Umbilical cord (tissue), 2 donors: ENCODE measurements around the gene SLC6A8. TPM values are rescaled to one million over a fixed set of nuclear protein-coding genes. Genes with fewer than 3 reads are reported as not detected.

Experiments
- DNase-seq: peaks from one replicate; pipeline ENCODE4 v3.0.0-alpha.2; 2015; ENCODE audit warnings: low spot score
- total RNA-seq: library from RNA; depleted of rRNA; stranded (reverse); fragments of >200 nt; gene quantifications from one replicate; pipeline ENCODE4 v1.2.3, GENCODE V29; 2014; ENCODE audit warnings: low replicate concordance; ENCODE audit not compliant: insufficient read depth

Gene SLC6A8
- total RNA-seq: 27.0 TPM

GRCh38 chrX:153687121-153688039 is at the start of gene SLC6A8:
Gene SLC6A8 (plus strand): TSS chrX:153687926. CDS start chrX:153688575, 649 bp downstream.
- DNase-seq: peak; percentile 53

GRCh38 chrX:153638041-153638371 is 49.7 kb upstream of the SLC6A8 start:
- DNase-seq: no peak

- DNase-seq: no peak
Measured at GRCh38 chrX:153638436-153639176, 49.1 kb upstream of the SLC6A8 start.

GRCh38 chrX:153639177-153640044 is 48.3 kb upstream of the SLC6A8 start:
- no peak for DNase-seq

DNA sequence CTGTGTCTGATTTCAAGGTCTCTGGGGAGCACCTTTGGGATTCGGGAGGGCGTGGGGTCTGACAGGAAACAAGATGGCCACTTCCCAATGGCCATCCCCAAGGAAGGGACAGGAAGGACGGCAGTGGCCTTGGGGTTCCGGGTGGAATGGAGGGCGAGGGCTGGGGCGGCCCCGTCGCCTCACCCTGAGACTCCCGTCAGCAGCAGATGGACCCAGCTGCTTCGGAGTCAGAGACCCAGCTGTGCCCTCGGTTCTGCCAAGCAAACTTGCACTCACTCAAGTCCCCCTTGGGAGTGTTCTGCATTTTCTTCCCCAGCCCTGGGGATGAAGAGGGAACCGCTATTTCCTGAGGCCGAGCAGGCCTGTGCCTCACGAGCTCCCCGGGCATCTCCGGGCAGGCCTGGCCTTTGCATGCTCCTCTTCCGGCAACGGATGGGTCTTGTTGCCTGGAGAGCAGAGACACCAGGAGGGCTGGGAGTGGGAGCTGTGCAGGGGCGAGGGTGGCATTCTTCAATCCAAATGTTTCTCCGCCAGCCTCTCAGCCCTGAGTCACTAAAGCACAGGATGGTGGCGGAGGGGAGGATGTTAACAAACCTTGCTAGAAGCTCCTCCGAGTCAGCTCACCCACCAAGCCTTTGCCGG is 47.6 kb upstream of the SLC6A8 start:
- no peak for DNase-seq

DNA sequence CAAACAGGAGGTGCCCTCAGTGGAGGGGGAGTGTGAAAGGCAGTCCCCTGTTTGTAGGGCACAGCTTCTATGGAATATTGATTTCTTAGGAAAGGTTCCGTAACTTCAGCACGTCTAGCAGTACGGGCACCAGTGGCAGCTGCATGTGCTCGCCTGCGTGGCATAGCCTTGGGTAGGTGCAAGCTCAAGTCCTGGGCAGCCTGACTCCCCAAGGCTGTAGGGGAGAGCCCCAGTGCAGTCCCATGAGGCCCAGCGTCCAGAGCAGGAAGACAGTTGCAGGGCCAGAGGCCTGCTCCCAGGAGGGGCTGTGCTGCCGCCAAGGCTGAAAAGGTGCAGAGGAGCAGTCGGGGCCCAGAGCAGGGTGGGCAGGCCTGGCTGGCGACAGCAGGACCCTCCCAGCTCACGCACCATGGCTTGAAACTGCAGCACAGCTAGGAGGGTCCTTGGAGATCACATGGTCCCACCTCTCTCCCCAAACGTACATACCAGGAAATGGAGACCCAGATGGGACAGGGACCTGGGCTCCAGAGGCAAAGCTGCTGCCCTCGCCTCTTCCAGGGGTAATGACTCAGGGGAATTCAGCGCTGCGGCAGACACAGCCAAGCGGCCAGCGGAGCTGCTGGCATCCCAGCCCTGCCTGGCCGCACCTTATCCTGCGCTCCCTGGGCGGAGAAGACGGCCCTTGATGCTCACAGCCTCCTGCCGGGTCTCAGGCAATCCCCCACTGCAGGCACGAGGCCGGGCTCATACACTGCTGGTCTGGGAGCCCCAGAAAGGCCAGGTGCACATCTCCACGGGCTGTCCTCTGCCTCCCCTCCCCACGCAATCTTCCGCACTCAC is 46.8 kb upstream of the SLC6A8 start:
- DNase-seq: no peak

GRCh38 chrX:153641627-153642026 is 46.1 kb upstream of the SLC6A8 start:
- no peak for DNase-seq

- DNase-seq: no peak
Measured at GRCh38 chrX:153642051-153642654, 45.6 kb upstream of the SLC6A8 start.

- no peak for DNase-seq
Measured at GRCh38 chrX:153642655-153643430, 44.9 kb upstream of the SLC6A8 start.

- DNase-seq: no peak
Measured at GRCh38 chrX:153643431-153644351, 44.0 kb upstream of the SLC6A8 start.

DNA sequence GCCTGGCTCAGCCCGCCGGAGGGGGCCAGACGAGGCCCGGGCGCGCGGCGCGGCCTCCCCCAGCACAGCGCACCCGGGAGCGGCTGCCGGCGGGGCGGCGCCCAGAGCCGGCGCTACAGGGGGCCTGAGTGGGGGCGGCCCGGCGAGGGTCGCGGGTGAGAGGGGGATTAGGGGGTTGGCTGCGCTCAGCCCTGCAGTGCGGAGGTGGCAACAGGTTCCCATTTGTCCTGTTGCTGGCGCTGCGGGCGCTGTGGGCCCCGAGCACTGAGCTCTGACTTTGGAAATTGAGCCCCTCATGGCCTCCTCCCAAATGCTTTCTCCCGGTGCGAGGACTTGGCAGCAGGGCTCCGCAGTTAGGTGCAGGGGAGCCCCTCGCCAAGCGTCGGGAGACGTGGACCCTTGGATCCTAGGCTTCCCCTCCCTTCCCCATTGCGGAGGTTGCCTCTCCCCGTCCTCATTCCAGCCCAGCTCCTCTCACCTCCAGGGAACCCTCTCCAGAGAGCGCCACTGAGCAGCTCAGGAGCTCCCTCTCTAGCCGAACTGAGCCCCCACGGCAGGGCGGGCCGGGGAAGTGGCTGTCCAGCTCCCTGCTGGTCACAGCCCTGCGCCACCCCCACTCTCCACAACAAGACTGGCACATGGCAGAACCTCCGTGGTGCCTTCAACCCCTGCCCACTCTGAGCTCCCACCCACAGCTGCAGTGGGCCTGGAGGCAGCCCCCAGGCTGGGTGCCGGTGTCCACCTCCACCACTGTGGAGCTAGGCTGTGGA is 43.2 kb upstream of the SLC6A8 start:
- DNase-seq: no peak

DNA sequence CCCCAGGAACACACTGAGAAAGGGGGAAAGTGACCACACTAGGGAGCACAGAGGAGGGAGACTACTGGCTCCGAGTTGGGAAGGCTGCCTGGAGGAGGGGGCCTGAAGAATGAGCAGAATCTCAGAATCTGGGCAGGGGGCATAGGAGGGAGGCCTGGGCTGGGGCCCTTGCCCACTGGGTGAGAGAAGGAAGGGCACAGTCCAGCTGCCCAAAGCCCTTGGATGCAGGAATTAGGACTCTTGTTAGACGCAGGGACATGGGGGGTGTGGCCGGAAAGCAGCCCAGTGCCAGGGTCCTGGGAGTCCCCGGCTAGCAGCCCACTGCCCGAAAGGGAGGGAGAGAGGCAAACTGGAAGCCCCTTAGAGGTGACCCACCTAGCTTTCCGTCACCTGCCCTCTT is 42.6 kb upstream of the SLC6A8 start:
- DNase-seq: no peak

DNA sequence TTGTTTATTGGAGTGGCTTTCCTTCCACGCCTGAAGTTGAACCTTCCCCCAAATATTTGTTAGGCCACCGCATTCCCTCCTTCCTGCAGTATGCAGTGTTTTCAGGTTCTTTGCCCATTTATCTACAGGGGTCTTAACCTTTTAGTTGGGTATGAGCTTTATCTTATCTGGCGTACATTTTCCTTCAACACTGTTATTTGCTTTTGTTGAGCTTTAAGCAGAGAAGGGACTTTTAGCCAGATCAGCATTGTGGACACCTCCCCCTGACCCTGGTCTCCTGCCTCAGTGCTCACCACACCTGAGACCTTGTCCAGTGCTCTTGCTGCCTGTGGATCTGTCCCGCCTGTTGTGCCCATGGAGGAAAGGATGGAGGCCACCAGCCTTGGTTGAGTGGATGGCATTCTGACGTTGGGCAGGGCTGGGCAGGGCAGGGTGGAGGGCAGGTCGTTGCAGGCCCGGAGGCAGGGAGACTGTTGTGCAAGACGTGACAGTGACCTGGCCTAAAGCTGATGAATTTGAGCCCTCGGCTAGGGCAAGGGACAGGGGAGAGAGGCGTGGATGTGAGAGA is 41.7 kb upstream of the SLC6A8 start:
- DNase-seq: no peak

GRCh38 chrX:153646620-153647373 is 40.9 kb upstream of the SLC6A8 start, which contains the start of gene DUSP9:
Gene DUSP9 (plus strand): TSS chrX:153647203. CDS start chrX:153647954, 751 bp downstream.
- peak; percentile 22 for DNase-seq

GRCh38 chrX:153647461-153648357 is 40.0 kb upstream of the SLC6A8 start:
- no peak for DNase-seq
